ENCODE data around the gene ALS2CL.

Gene ALS2CL

GRCh38 chr3:46626039-46626438 lies 67.4 kb downstream of the ALS2CL start:
- no peak for DNase-seq

DNA sequence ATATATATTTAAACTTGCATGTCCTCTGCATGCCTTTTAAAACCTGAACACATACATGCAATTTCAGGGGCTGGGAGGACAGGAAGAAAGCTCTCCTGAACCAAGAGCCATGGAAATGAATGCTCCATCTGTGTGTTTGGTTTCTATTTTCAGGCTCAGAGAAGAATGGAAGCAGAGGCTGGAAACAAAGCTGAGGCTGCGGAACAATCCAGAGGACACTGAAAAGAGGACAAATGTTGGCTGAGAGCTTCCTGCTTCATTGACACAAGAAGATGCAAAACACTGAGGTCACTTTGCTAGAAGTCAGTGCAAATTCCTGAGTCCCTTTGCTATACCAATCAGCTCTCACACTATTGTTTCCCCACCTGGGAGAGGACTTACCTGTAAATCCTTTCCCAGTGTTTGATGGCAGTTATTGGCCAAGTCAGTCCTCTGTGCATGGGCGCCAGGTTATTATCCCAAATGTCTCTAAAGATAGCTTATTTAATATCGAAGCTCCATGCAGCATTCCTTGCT lies 68.4 kb downstream of the ALS2CL start:
- no peak for DNase-seq

GRCh38 chr3:46624533-46624932 lies 68.9 kb downstream of the ALS2CL start:
- no peak for DNase-seq

DNA sequence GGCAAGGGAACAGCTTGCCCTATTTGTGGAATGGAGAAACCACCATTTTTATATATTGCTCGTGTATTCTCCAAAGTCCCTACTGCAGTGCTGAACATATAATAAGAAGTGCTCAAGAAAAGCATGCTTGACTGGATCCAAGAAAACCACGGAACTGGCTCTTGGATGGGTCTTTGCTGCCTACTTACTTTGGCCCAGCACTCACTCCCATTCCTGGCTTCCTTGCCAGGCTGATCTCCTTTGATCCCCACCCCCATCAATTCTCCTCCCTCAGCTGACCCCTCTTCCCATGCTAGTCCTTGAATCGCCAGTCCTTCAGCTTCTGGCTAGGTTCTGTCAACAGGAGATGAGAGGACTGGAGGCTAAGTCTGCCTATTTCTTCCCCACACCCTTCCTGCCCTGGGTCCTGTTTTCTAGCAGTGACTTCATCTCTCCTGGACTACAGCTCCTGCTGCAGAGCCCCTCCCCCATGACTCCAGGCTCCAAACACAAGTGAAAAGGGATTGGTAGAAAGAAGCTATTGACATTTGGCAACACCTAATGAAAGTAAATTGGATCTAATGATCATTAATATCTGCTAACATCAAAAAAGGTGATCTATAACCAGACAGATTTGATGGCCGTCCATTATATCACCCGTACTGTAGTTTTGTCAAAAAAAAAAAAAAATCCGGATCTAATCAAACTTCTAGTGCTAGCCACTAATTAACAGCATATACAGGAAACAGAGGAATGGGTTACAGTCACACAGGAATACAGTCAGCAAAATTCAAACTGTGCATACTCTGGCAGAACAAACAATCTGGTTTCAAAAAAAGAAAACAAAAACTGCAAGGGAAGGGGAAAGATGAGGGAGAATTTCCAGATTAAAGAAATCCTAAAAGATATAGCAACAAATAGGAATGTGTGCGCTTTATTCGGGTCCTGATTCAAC lies 73.4 kb downstream of the ALS2CL start:
- DNase-seq: no peak
